GM12801 (cell line): Measurements from ENCODE around the gene SPG21.

ENCODE experiments used
- CTCF ChIP-seq: IDR thresholded peaks from one replicate; pipeline ENCODE4 v1.5.1; 2011; ENCODE audit warnings: control low read depth; ENCODE audit not compliant: insufficient read length; ENCODE audit errors: extremely low read depth

SPG21 gene

DNA sequence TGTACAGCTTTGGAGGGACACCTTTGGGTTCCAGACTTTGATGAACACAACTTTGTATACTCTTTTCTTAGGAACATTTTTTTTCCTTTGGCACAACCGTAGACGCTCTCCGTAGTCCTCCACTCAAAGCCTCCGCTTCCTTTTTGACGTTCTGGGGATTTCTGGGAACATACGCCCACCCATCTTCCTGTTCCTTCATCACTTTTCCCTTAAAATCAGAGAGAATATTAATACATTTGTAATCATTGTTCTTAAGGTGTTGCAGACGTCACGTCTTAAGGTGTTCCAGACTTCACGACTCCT lies 405 bp upstream of the SPG21 start:
- TF ChIP-seq CTCF, result no peak

GRCh38 chr15:64987136-64987535 lies 2.6 kb downstream of the SPG21 start:
- TF ChIP-seq CTCF, result no peak

- TF ChIP-seq CTCF, result no peak
Measured at GRCh38 chr15:64985366-64986033, 4.2 kb downstream of the SPG21 start.

DNA sequence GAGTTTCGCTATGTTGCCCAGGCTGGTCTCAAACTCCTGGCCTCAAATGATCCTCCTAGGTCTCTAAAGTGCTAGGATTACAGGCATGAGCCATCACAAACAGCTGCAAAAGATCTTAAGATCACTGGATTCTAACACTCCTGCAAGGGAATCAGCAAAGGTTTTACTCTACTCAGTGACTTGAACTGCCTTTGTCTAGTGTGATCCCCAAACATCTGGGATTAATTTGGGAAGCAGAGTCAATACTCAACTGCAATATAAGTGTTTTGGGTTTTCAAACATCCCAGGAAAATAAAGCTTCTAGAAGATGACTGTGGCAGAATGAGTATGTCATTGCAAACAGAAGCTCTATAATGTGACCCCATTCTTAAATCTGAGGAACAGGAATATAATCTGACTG lies 7.2 kb downstream of the SPG21 start:
- no peak for TF ChIP-seq CTCF

GRCh38 chr15:64981812-64982431 lies 7.8 kb downstream of the SPG21 start:
- no peak for TF ChIP-seq CTCF

- TF ChIP-seq CTCF, result no peak
Measured at GRCh38 chr15:64979252-64979710, 10.4 kb downstream of the SPG21 start.

GRCh38 chr15:64975390-64975789 lies 14.3 kb downstream of the SPG21 start:
- TF ChIP-seq CTCF, result no peak

DNA sequence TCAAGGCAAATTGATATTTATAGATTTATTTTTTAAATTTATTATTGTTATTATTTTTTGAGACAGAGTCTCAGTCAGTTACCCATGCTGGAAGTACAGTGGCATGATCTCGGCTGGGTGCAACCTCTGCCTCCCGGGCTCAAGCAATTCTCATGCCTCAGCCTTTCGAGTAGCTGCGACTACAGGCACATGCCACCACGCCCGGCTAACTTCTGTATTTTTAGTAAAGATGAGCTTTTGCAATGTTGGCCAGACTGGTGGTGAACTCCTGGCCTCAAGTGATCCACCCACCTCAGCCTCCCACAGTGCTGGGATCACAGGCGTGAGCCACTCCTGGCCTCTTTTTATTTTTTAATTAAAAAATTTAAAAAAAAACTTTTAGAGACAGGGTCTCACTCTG lies 19.0 kb downstream of the SPG21 start:
- no peak for TF ChIP-seq CTCF
